Smooth muscle cell of the umbilical artery (primary cell): Measurements from ENCODE around the gene CLSTN3. TPM values are rescaled to one million over a fixed set of nuclear protein-coding genes. Genes with fewer than 3 reads are reported as not detected.

Source experiments
- total RNA-seq: library from RNA; depleted of rRNA; stranded (reverse); fragments of >200 nt; gene quantifications from 2 replicates; pipeline ENCODE4 v1.2.3, GENCODE V29; 2014

CLSTN3 gene
- total RNA-seq = 25.2 and 33.8 TPM in 2 replicates

DNA sequence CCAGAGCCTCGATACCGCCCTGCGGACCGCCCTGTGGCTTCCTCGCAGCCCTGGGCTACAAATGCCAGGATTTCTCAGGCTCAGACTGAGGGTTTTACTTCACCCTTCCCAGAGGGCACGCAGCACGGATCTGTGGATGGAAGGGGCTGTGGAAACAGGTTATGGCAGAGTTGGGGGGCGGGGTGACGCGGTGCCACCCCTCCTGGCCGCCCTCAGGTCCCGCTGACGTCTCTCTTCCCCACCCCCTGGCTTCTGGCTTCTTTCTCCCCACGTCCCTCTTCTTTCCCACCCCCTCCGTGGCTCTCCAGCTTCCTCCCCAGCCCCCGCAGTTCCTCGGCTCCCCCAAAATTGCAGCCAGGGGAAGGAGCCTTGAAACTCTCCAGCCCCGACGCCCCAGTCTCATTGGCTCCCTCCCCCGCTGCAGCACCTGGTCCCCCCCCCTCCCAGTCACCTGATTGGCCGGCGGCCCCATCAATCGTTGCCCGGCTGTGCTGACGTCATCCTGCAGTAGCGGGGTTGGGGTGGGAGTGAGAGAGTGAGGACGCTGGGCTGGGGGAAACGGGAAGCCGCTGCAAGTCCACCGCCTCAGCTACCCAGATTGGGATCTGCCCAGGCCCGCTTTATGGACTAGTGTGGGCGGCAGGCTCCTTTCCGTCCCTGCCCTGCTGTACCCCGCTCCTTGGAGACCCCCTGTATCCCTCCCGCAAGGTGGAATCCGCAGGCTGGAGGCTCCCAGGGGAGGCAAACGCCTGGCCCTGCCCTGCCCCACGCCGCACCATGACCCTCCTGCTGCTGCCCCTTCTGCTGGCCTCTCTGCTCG, at the start of gene CLSTN3:
Gene CLSTN3 (plus strand): TSS at position 500 of the 820 bp plus-strand sequence. CDS start 278 bp downstream, at position 778.

DNA sequence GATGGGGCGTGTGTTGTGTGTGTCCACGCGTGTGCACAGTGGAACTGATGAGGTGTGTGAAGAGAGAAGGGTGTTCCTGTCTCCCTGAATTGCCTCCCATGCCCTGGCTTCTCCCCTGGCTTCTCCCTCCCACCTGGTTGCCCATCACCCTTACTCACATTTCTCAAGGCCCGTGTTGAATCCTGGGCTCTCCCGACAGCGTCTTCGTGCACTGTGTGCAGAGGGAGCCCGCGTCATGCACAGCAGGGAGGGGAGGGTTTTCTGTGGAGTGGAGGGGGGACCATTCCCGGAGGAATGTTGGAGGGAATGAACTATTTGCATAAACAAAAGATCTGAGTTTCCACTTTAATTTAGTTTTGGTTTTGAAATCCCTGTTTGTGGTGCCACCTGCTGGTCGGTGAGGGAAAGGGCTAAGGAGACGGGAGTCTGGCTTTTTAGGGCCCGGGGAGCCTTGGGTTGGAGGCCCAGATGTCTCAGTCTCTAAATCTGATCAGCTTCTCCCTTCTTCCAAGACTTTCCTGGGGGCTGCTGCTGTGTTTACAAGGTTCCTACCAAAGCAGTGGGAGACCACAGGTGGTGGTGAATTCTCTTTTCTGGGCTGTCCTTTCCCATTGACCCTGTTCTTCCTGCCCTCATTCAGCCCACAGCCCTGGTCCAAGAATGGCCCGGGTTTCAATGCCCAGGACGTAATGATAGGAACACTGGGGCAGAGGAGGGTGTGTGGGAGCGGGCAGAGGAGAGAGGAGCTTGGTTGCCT, 37.8 kb upstream of the CLSTN3 start, which contains the start of gene C1R:
Gene C1R (minus strand): TSS at position 217 of the 757 bp plus-strand sequence. CDS start 57 bp downstream, at position 160.

DNA sequence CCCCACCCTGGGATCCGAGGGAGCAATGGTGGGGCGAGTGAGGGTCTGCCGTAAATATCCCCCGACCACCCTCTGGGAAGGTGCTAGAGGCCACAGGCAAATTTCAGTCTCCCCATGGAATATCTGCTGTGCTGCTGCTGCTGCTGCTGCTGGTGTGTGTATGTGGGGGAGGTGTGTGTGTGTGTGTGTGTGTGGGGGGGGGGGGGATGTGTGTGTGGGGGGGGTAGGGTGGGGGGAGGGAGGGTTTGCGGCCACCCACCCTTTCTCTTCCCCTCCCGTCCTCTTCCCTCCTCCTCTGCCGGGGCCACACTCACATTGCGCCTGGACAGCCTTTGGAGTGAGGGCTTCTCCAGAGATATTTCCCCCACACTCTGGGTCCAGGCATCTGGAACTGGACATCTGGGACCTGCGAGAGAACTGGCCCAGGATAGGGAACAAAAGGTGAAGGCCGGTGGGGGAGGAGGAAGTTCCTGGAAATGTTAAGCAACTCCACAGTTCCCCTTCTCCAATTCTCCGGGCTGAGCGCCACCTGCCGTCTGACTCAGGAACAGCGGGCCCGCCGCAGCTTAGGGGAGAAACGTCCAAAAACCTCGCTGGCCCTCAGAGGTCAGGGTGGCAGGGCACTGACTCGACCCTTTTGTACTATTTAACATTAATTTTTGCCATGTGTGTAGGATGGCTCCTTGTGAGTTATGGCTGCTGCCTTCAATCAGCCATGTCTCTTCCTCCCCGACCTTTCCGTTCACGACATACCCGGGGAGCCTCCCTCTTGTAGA, 21.2 kb upstream of the CLSTN3 start, which contains the start of gene C1RL:
Gene C1RL (minus strand): TSS at position 419 of the 776 bp plus-strand sequence. CDS start 34 bp downstream, at position 385.

DNA sequence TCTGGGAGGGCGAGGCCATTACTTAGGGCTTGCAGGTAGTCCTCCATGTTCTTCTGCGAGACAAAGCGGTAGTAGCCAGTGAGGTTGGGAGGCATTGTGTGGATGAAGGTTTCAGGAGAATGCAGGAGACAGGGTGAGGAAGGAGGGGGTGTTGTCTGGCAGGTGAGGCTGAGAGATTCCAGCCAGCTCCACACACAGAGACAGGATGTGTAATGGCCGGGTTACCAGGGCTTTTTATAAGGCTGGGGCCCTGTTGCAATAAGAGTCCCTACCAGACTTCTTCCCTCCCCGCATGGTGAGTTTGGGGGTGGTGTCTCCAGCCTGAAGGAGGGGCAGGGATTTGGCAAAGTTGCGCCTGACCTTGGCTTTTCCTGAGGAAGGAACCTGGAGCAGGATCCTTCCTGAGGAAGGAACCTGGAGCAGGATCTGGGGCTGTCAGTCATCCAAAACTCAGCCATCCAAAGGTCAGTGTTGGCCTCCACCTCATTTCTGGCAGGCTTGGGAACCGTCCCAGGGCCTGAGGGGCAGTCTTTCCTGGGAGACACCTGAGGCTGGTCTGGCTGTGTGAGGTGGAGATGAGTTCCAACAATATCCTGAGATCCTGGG, 1.4 kb upstream of the CLSTN3 start, which contains the start of gene RBP5:
Gene RBP5 (minus strand): TSS at position 209 of the 606 bp plus-strand sequence. CDS start 114 bp downstream, at position 95.

DNA sequence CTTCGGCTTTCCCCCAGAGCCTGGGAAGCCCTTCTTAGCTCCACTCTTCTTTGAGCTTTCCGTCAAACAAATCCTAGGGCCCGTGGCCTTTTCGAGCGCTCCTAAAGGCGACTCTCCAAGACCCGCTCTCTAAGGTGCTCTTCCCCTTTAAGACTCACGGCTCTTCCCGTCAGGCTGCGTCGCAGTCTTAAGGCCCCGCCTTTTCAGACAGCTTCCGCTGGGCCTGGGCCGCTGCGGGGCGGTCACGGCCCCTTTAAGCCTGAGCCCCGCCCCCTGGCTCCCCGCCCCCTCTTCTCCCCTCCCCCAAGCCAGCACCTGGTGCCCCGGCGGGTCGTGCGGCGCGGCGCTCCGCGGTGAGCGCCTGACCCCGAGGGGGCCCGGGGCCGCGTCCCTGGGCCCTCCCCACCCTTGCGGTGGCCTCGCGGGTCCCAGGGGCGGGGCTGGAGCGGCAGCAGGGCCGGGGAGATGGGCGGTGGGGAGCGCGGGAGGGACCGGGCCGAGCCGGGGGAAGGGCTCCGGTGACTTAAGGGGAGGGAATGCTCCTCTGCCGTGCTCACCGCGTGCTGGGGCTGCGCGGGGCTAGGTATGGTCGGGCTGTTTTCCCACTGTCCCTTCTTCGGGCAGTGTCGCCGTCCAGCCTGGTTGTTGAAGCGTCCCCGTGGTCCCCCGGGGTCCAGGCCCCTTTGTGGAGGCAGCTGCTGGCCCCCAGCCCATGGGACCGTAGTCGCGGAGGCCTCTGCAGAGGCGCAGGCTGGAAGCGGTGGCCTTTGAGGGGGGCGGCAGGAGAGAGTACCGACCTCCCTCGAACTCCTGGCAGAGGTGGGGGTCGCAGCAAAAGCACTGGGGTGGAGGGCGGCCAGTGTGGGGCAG, 59.5 kb downstream of the CLSTN3 start, which contains the start of gene PEX5:
Gene PEX5 (plus strand): TSS at position 289 of the 870 bp plus-strand sequence. CDS start 692 bp downstream, outside the sequence.

Other genes with a start within 250 kb of the CLSTN3 start
- gene LRRC23, start 225.5 kb upstream of the CLSTN3 start, total RNA-seq = 8.8 and 14.6 TPM in 2 replicates
- gene ENO2, start 215.8 kb upstream of the CLSTN3 start, total RNA-seq = 78.1 and 80.9 TPM in 2 replicates
- gene ATN1, start 202.4 kb upstream of the CLSTN3 start, total RNA-seq = 20.2 and 26.3 TPM in 2 replicates
- gene RNU7-1, start 186.6 kb upstream of the CLSTN3 start, total RNA-seq = not detected in 2 replicates
- 47.2 and 210 TPM in 2 replicates for gene C12orf57, start 186.3 kb upstream of the CLSTN3 start, total RNA-seq
- not detected in 2 replicates for gene PTPN6, start 179.0 kb upstream of the CLSTN3 start, total RNA-seq
- 105 and 148 TPM in 2 replicates for gene PHB2, start 159.7 kb upstream of the CLSTN3 start, total RNA-seq
- 45.7 and 48.1 TPM in 2 replicates for gene EMG1, start 159.5 kb upstream of the CLSTN3 start, total RNA-seq
- gene LPCAT3, start 111.9 kb upstream of the CLSTN3 start, total RNA-seq = 6.5 and 6.7 TPM in 2 replicates
- 67.2 and 431 TPM in 2 replicates for gene C1S, start 69.7 kb upstream of the CLSTN3 start, total RNA-seq
- 22.7 and 129 TPM in 2 replicates for gene C1R, start 37.9 kb upstream of the CLSTN3 start, total RNA-seq
- 17.3 and 21.4 TPM in 2 replicates for gene C1RL, start 21.2 kb upstream of the CLSTN3 start, total RNA-seq
- gene RBP5, start 1.5 kb upstream of the CLSTN3 start, total RNA-seq = not detected in 2 replicates
- 26.4 and 28.8 TPM in 2 replicates for gene PEX5, start 59.3 kb downstream of the CLSTN3 start, total RNA-seq
- not detected in 2 replicates for gene ACSM4, start 173.7 kb downstream of the CLSTN3 start, total RNA-seq